ENCODE results near the gene TRAPPC10.

GRCh38 chr21:43983390-43983789 is 28.7 kb upstream of the TRAPPC10 start:
- TF ChIP-seq CTCF (IDR thresholded peaks at IDR 0.05) (no peak), ZBTB33 (IDR thresholded peaks at IDR 0.05; ENCODE audit: borderline replicate concordance, low read depth) (no peak), MAX (IDR thresholded peaks at IDR 0.05; ENCODE audit: low read depth) (no peak), NRF1 (IDR thresholded peaks at IDR 0.05; ENCODE audit: low read depth, low read length) (no peak), REST (IDR thresholded peaks at IDR 0.05; ENCODE audit: low read depth, low read length) (no peak), ELF1 (IDR thresholded peaks at IDR 0.05) (no peak)
